ENCODE measurements around the gene PIP5K1B.

PIP5K1B gene

GRCh38 chr9:68725070-68725469, 20.0 kb downstream of the PIP5K1B start:
- DNase-seq (ENCODE audit: insufficient read length) (no peak), FAIRE-seq (no peak)
- TF ChIP-seq POLR2AphosphoS5 (IDR thresholded peaks at IDR 0.05; ENCODE audit: low read depth, low read length): no peak
- no peak for TF ChIP-seq POLR2A (IDR thresholded peaks at IDR 0.05; ENCODE audit: low read depth, low read length)
- TF ChIP-seq TAF1 (IDR thresholded peaks at IDR 0.05; ENCODE audit: borderline replicate concordance, low read depth, low read length): no peak

GRCh38 chr9:68726489-68726888, 21.4 kb downstream of the PIP5K1B start:
- no peak for DNase-seq (ENCODE audit: insufficient read length)
- TF ChIP-seq POLR2AphosphoS5 (IDR thresholded peaks at IDR 0.05; ENCODE audit: low read depth, low read length) (no peak), POLR2A (IDR thresholded peaks at IDR 0.05; ENCODE audit: low read depth, low read length) (no peak), TAF1 (IDR thresholded peaks at IDR 0.05; ENCODE audit: borderline replicate concordance, low read depth, low read length) (no peak)
- FAIRE-seq: peak; percentile 82

- DNase-seq (ENCODE audit: insufficient read length) (no peak), FAIRE-seq (no peak)
- TF ChIP-seq POLR2AphosphoS5 (IDR thresholded peaks at IDR 0.05; ENCODE audit: low read depth, low read length) (no peak), TAF1 (IDR thresholded peaks at IDR 0.05; ENCODE audit: borderline replicate concordance, low read depth, low read length) (no peak), POLR2A (IDR thresholded peaks at IDR 0.05; ENCODE audit: low read depth, low read length) (no peak)
Observed at GRCh38 chr9:68727636-68728035, 22.6 kb downstream of the PIP5K1B start.

- FAIRE-seq (no peak), DNase-seq (ENCODE audit: insufficient read length) (no peak)
- no peak for TF ChIP-seq POLR2A (IDR thresholded peaks at IDR 0.05; ENCODE audit: low read depth, low read length)
- TF ChIP-seq TAF1 (IDR thresholded peaks at IDR 0.05; ENCODE audit: borderline replicate concordance, low read depth, low read length): no peak
- TF ChIP-seq POLR2AphosphoS5 (IDR thresholded peaks at IDR 0.05; ENCODE audit: low read depth, low read length): no peak
Observed at GRCh38 chr9:68728731-68729130, 23.7 kb downstream of the PIP5K1B start.

- DNase-seq (ENCODE audit: insufficient read length) (no peak), FAIRE-seq (peak; percentile 78)
- TF ChIP-seq POLR2A (IDR thresholded peaks at IDR 0.05; ENCODE audit: low read depth, low read length) (no peak), POLR2AphosphoS5 (IDR thresholded peaks at IDR 0.05; ENCODE audit: low read depth, low read length) (no peak), TAF1 (IDR thresholded peaks at IDR 0.05; ENCODE audit: borderline replicate concordance, low read depth, low read length) (no peak)
Observed at GRCh38 chr9:68730570-68731235, 25.7 kb downstream of the PIP5K1B start.

- DNase-seq (ENCODE audit: insufficient read length) (no peak), FAIRE-seq (no peak)
- TF ChIP-seq POLR2AphosphoS5 (IDR thresholded peaks at IDR 0.05; ENCODE audit: low read depth, low read length) (no peak), POLR2A (IDR thresholded peaks at IDR 0.05; ENCODE audit: low read depth, low read length) (no peak), TAF1 (IDR thresholded peaks at IDR 0.05; ENCODE audit: borderline replicate concordance, low read depth, low read length) (no peak)
Observed at GRCh38 chr9:68731857-68732256, 26.8 kb downstream of the PIP5K1B start.

- TF ChIP-seq POLR2A (IDR thresholded peaks at IDR 0.05; ENCODE audit: low read depth, low read length): no peak
- no peak for TF ChIP-seq TAF1 (IDR thresholded peaks at IDR 0.05; ENCODE audit: borderline replicate concordance, low read depth, low read length)
- TF ChIP-seq POLR2AphosphoS5 (IDR thresholded peaks at IDR 0.05; ENCODE audit: low read depth, low read length): no peak
- DNase-seq (ENCODE audit: insufficient read length) (no peak), FAIRE-seq (no peak)
Observed at GRCh38 chr9:68732405-68733020, 27.5 kb downstream of the PIP5K1B start.

GRCh38 chr9:68733021-68733405, 28.0 kb downstream of the PIP5K1B start:
- DNase-seq (ENCODE audit: insufficient read length) (no peak), FAIRE-seq (no peak)
- TF ChIP-seq TAF1 (IDR thresholded peaks at IDR 0.05; ENCODE audit: borderline replicate concordance, low read depth, low read length) (no peak), POLR2AphosphoS5 (IDR thresholded peaks at IDR 0.05; ENCODE audit: low read depth, low read length) (no peak), POLR2A (IDR thresholded peaks at IDR 0.05; ENCODE audit: low read depth, low read length) (no peak)

- DNase-seq (ENCODE audit: insufficient read length): no peak
- no peak for FAIRE-seq
- no peak for TF ChIP-seq POLR2AphosphoS5 (IDR thresholded peaks at IDR 0.05; ENCODE audit: low read depth, low read length)
- no peak for TF ChIP-seq POLR2A (IDR thresholded peaks at IDR 0.05; ENCODE audit: low read depth, low read length)
- TF ChIP-seq TAF1 (IDR thresholded peaks at IDR 0.05; ENCODE audit: borderline replicate concordance, low read depth, low read length): no peak
Observed at GRCh38 chr9:68738358-68738757, 33.3 kb downstream of the PIP5K1B start.

- DNase-seq (ENCODE audit: insufficient read length) (no peak), FAIRE-seq (no peak)
- TF ChIP-seq POLR2A (IDR thresholded peaks at IDR 0.05; ENCODE audit: low read depth, low read length) (no peak), POLR2AphosphoS5 (IDR thresholded peaks at IDR 0.05; ENCODE audit: low read depth, low read length) (no peak), TAF1 (IDR thresholded peaks at IDR 0.05; ENCODE audit: borderline replicate concordance, low read depth, low read length) (no peak)
Observed at GRCh38 chr9:68739621-68740174, 34.7 kb downstream of the PIP5K1B start.

GRCh38 chr9:68740561-68740960, 35.5 kb downstream of the PIP5K1B start:
- TF ChIP-seq POLR2AphosphoS5 (IDR thresholded peaks at IDR 0.05; ENCODE audit: low read depth, low read length) (no peak), TAF1 (IDR thresholded peaks at IDR 0.05; ENCODE audit: borderline replicate concordance, low read depth, low read length) (no peak), POLR2A (IDR thresholded peaks at IDR 0.05; ENCODE audit: low read depth, low read length) (no peak)
- DNase-seq (ENCODE audit: insufficient read length) (no peak), FAIRE-seq (no peak)

- no peak for FAIRE-seq
- no peak for TF ChIP-seq TAF1 (IDR thresholded peaks at IDR 0.05; ENCODE audit: borderline replicate concordance, low read depth, low read length)
- DNase-seq (ENCODE audit: insufficient read length): no peak
Observed at GRCh38 chr9:68741234-68741633, 36.2 kb downstream of the PIP5K1B start.
